Tibial nerve (tissue), 4 donors: ENCODE measurements around the gene ULBP1. TPM values are rescaled to one million over a fixed set of nuclear protein-coding genes. Genes with fewer than 3 reads are reported as not detected.
A peak's percentile ranks its signal among the peaks of the same experiment; 100 is the strongest.
"Not testable (repeated sequence)": the region's sequence is repeated elsewhere in the genome, so short reads cannot be mapped to it uniquely, and the experiment has no call there.

Experiments
- DNase-seq, 2 donors: peaks; one replicate each; pipeline ENCODE4 v3.0.0-alpha.2; 2019; ENCODE audit warnings: low spot score in 2 of 2
- H3K27ac ChIP-seq, 4 donors: fragments of 200-600 bp; sonication (generic) in 3 of 4; one replicate each; pipeline ENCODE4 v1.5.1; 2017 to 2019; ENCODE audit warnings: mild to moderate bottlenecking in 1 of 4
- H3K27me3 ChIP-seq, 2 donors: fragments of 200-600 bp; sonication (generic) in 1 of 2; one replicate each; pipeline versions ENCODE4 v1.5.1 to v1.6.0; 2017 to 2019
- H3K36me3 ChIP-seq, 3 donors: fragments of 200-600 bp; sonication (generic); one replicate each; pipeline ENCODE4 v1.5.1; 2018 to 2019
- H3K4me1 ChIP-seq, 4 donors: fragments of 200-600 bp; sonication (generic) in 3 of 4; one replicate each; pipeline ENCODE4 v1.5.1; 2017 to 2019
- H3K4me3 ChIP-seq, 4 donors: fragments of 200-600 bp; sonication (generic) in 3 of 4; one replicate each; pipeline ENCODE4 v1.5.1; 2017 to 2019; ENCODE audit warnings: mild to moderate bottlenecking in 1 of 4, moderate library complexity in 1 of 4
- H3K9me3 ChIP-seq, 4 donors: fragments of 200-600 bp; sonication (generic) in 3 of 4; one replicate each; pipeline ENCODE4 v1.5.1; 2017 to 2019
- EP300 ChIP-seq, 2 donors: sonication (generic); formaldehyde crosslinking; IDR thresholded peaks; one replicate each; pipeline ENCODE4 v1.6.1; 2017; ENCODE audit warnings: antibody characterized with exemption in 2 of 2, mild to moderate bottlenecking in 1 of 2
- POLR2A ChIP-seq, 2 donors: fragments of 450-650 bp; IDR thresholded peaks; one replicate each; pipeline ENCODE4 v1.6.1; 2017; ENCODE audit warnings: antibody characterized with exemption in 2 of 2, mild to moderate bottlenecking in 2 of 2, moderate library complexity in 2 of 2
- WGBS, 2 donors: methylation state at CpG; one replicate each; pipeline ENCODE4 v1.1.5; 2018; 5-methylcytosine and 5-hydroxymethylcytosine counted together
- total RNA-seq, 4 donors: library from RNA; depleted of rRNA; stranded (reverse); fragments of >200 nt; gene quantifications; one replicate each; pipeline ENCODE4 v1.1.0, GENCODE V29; 2016
- TF ChIP-seq, protein P1 (sequence below), 5 experiments: fragments of 200-600 bp in 3 of 5; fragments of 450-650 bp in 2 of 5; sonication (generic) in 3 of 5; IDR thresholded peaks; one replicate each; pipeline ENCODE4 v1.5.1; 2016 to 2019; ENCODE audit warnings: antibody characterized with exemption in 5 of 5, mild to moderate bottlenecking in 3 of 5, moderate library complexity in 2 of 5

ULBP1 gene
- total RNA-seq, 4 donors from 2014 or later: 0.21 TPM; not detected in 3

DNA sequence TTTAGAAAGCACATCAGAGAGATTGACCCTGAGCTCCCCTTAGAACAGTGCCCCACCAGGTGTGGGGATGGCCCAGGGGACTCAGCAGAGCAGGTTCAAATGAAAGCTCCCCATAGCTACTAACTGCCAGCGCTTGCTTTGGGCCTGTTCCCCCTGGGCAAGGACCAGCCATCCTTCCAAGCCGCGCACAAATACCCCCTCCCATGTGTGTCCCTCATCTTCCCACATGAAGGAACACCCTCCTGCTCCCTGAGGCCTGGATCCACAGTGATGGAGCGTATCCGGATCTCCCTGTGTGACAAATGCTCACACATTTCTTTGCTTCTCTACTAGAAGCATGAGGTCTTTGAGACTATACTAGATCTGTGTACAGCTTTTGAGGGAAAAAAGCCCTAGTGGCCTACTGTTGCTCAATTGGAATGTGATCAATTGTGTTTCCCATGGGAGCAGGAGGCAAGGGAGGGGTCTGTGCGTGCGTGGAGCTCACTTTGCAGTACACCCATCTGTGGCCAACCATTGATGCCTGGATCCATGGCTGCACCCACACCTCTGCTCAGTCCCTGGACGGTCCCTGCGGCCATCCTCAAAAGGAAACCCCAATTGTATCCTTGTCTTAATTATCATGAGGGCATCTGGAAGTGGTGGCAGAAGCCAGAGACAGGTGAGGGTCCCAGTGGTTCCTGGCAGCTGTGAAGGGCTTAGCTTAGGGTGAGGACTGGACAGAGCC is 39.4 kb upstream of the ULBP1 start:
- WGBS, 2 donors: 74 to 92% methylated on average over 9 of the region's 9 CpGs
- DNase-seq: no peak
- H3K4me3 ChIP-seq: no peak overlapping the region
- H3K36me3 ChIP-seq: no peaks in the 10 kb centered on the region
- H3K4me1 ChIP-seq: peaks cover 0 to 32% (median 13%) of the 10 kb centered on the region in 4 donors
- H3K9me3 ChIP-seq: no peaks in the 10 kb centered on the region
- no peak overlapping the region for H3K27ac ChIP-seq
- TF ChIP-seq, protein P1, sequence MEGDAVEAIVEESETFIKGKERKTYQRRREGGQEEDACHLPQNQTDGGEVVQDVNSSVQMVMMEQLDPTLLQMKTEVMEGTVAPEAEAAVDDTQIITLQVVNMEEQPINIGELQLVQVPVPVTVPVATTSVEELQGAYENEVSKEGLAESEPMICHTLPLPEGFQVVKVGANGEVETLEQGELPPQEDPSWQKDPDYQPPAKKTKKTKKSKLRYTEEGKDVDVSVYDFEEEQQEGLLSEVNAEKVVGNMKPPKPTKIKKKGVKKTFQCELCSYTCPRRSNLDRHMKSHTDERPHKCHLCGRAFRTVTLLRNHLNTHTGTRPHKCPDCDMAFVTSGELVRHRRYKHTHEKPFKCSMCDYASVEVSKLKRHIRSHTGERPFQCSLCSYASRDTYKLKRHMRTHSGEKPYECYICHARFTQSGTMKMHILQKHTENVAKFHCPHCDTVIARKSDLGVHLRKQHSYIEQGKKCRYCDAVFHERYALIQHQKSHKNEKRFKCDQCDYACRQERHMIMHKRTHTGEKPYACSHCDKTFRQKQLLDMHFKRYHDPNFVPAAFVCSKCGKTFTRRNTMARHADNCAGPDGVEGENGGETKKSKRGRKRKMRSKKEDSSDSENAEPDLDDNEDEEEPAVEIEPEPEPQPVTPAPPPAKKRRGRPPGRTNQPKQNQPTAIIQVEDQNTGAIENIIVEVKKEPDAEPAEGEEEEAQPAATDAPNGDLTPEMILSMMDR (IDR thresholded peaks at IDR 0.05): no peak
- no peak for TF ChIP-seq EP300 (IDR thresholded peaks at IDR 0.05)
- no peak for TF ChIP-seq POLR2A (IDR thresholded peaks at IDR 0.05)
- H3K27me3 ChIP-seq: peaks cover 0 to 64% of the 10 kb centered on the region in 2 donors

DNA sequence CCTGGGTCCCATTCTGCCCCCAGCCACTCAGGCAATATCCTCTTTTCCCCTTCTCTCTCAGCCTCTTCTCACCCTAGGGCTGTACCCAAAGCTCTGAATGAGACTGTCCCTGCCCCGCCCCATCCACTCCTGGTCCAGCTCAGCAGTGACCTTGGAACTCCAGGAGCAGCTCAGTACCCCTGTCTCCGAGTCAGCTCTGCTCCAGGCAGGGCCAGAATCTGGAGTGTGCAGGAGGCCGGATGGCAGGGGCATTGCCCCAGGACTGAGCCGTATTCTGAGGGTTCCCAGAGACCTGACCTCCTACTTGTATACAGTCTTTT is 38.9 kb upstream of the ULBP1 start:
- WGBS, 2 donors: 87 to 97% methylated on average over 4 of the region's 4 CpGs
- Histone ChIP-seq H3K4me3 (no peak overlapping the region), H3K27me3 (peaks cover 0 to 70% of the 10 kb centered on the region in 2 donors), H3K4me1 (peaks cover 0 to 32% (median 13%) of the 10 kb centered on the region in 4 donors), H3K36me3 (no peaks in the 10 kb centered on the region), H3K9me3 (no peaks in the 10 kb centered on the region), H3K27ac (no peak overlapping the region)
- no peak for DNase-seq
- TF ChIP-seq, protein P1 (IDR thresholded peaks at IDR 0.05): no peak
- TF ChIP-seq POLR2A (IDR thresholded peaks at IDR 0.05) (no peak), EP300 (IDR thresholded peaks at IDR 0.05) (no peak)

DNA sequence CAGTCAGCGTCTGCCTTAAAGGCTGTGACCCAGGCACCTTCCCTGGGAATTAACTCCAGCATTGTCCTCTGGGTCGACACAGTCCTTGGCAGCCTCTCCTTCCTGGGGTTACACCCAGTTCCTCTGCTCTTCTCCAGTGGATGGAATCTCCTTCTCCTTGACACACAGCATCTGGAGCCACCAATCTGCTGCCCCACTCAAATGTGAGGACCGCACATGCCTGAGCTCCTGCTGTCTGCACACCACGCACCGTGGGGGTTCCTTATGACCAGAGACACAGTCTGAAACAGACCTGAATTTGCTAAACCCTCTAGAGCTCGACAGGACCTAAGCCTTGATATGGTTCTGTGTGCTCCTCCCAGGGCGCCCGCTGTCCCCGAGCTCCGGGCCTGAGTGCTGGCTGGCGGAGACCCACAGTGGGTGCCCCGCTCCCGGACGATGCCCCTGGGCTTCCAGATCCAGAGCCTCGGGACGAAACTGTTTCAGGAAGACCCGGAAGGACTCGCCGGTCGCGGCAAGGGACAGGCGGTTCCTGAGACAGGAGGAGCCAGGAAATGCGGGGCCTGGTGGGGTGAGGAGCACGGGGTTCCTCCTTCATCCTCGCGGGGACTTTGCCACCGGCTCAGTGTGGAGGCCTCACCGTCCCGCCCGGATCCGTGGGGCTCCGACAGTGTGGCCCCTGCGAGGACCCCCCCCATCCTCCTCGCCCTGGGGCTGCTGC is 38.3 kb upstream of the ULBP1 start:
- H3K4me1 ChIP-seq: peaks cover 0 to 32% (median 13%) of the 10 kb centered on the region in 4 donors
- TF ChIP-seq EP300 (IDR thresholded peaks at IDR 0.05) (no peak), POLR2A (IDR thresholded peaks at IDR 0.05) (no peak)
- TF ChIP-seq, protein P1 (IDR thresholded peaks at IDR 0.05): no peak
- WGBS, 2 donors: 27 to 40% methylated on average over 5 to 22 of the region's 34 CpGs
- H3K27ac ChIP-seq: peak overlapping the region in 2 of 4 donors; percentile 42 to 43
- no peaks in the 10 kb centered on the region for H3K9me3 ChIP-seq
- no peak for DNase-seq
- H3K27me3 ChIP-seq: peaks cover 0 to 75% of the 10 kb centered on the region in 2 donors
- H3K36me3 ChIP-seq: no peaks in the 10 kb centered on the region
- H3K4me3 ChIP-seq: peak overlapping the region; percentile 31 to 53 (median 48)

DNA sequence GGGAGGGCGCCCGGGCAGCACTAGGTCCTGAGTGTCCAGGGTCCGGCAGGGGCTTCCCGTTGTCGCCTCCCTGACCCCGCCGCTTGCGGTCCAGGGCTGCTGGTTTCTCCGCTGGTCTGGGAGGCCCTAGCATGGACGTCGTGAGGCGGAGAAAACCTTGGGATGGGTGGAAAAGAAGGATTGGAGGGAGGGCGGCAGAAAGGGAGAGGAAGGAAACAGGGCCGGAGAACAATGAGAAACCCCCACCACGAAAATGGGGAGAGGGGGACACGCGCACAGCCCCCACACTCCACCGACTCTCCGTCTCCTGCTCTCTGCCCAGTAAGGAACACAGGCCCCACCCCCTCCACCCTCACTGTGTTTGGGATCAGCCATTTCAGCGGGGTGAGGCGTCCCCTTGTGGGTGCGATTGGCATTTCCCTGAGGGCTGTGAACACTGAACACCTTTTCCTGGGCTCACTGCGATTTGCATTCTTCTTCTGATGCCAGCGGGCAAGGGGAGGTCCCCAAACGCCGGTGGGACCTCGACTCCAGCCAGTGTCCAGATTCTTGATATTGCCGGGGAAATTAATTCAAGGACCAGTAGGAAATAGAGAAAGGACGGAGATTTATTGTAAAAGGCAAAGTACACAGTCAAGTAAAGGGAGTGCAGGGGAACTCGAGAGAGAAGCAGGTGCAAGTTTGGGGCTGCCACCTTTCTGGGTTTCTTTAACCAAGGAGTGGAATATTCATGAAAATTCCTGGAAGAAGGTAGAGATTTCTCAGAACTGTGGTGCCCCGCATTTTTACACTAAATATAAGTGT is 37.6 kb upstream of the ULBP1 start:
- peak overlapping the region; percentile 31 to 53 (median 48) for H3K4me3 ChIP-seq
- 3% methylated on average over 31 of the region's 31 CpGs for WGBS, 2 donors
- peaks cover 0 to 32% (median 13%) of the 10 kb centered on the region in 4 donors for H3K4me1 ChIP-seq
- no peaks in the 10 kb centered on the region for H3K36me3 ChIP-seq
- H3K27me3 ChIP-seq: peaks cover 0 to 80% of the 10 kb centered on the region in 2 donors
- peak overlapping the region in 2 of 4 donors; percentile 42 to 43 for H3K27ac ChIP-seq
- peak; percentile 85 to 96 for DNase-seq
- TF ChIP-seq POLR2A (IDR thresholded peaks at IDR 0.05): no peak
- TF ChIP-seq, protein P1 (IDR thresholded peaks at IDR 0.05): peak; percentile 83 to 94 (median 93)
- TF ChIP-seq EP300 (IDR thresholded peaks at IDR 0.05): no peak
- H3K9me3 ChIP-seq: no peaks in the 10 kb centered on the region

DNA sequence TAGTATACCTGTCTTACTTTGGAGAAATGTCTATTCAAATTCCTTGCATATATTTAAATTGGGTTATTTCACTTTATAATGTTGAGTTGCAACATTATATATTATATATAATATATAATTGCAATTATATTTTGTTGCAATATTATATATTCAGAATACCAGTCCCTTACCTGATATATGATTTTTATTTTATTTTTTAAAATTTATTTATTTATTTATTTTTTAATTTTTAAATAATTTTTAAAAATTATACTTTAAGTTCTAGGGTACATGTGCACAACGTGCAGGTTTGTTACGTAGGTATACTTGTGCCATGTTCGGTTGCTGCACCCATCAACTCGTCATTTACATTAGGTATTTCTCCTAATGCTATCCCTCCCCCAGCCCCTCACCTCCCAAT is 36.7 kb upstream of the ULBP1 start:
- WGBS, 2 donors: 81 to 86% methylated on average over 4 of the region's 4 CpGs
- H3K4me3 ChIP-seq, H3K27ac ChIP-seq, DNase-seq, H3K36me3 ChIP-seq, H3K9me3 ChIP-seq: not testable (repeated sequence)
- peaks cover 0 to 32% (median 13%) of the 10 kb centered on the region in 4 donors for H3K4me1 ChIP-seq
- peaks cover 0 to 81% of the 10 kb centered on the region in 2 donors for H3K27me3 ChIP-seq
